Thyroid gland (tissue), 4 donors: Measurements from ENCODE around the gene C2CD2.
"Not testable (repeated sequence)": the region's sequence is repeated elsewhere in the genome, so short reads cannot be mapped to it uniquely, and the experiment has no call there.

ENCODE experiments used
- POLR2A ChIP-seq, 2 donors: fragments of 450-650 bp; IDR thresholded peaks; one replicate each; pipeline ENCODE4 v1.6.1; 2017; ENCODE audit warnings: antibody characterized with exemption in 2 of 2, mild to moderate bottlenecking in 2 of 2, moderate library complexity in 1 of 2
- TF ChIP-seq, protein P1 (sequence below), 6 experiments: fragments of 200-600 bp in 3 of 6; fragments of 450-650 bp in 3 of 6; sonication (generic) in 3 of 6; IDR thresholded peaks; one replicate each; pipeline ENCODE4 v1.5.1; 2016 to 2019; ENCODE audit warnings: antibody characterized with exemption in 6 of 6, mild to moderate bottlenecking in 2 of 6, inconsistent platforms in 1 of 6, moderate library complexity in 1 of 6

DNA sequence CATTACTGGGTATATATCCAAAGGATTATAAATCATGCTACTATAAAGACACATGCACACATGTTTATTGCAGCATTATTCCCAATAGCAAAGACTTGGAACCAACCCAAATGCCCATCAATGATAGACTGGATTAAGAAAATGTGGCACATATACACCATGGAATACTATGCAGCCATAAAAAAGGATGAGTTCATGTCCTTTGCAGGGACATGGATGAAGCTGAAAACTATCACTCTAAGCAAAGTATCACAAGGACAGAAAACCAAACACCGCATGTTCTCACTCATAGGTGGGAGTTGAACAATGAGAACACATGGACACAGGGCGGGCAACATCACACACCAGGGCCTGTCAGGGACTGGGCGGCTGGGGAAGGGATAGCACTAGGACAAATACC lies 4.2 kb downstream of the C2CD2 start:
- TF ChIP-seq, protein P1, sequence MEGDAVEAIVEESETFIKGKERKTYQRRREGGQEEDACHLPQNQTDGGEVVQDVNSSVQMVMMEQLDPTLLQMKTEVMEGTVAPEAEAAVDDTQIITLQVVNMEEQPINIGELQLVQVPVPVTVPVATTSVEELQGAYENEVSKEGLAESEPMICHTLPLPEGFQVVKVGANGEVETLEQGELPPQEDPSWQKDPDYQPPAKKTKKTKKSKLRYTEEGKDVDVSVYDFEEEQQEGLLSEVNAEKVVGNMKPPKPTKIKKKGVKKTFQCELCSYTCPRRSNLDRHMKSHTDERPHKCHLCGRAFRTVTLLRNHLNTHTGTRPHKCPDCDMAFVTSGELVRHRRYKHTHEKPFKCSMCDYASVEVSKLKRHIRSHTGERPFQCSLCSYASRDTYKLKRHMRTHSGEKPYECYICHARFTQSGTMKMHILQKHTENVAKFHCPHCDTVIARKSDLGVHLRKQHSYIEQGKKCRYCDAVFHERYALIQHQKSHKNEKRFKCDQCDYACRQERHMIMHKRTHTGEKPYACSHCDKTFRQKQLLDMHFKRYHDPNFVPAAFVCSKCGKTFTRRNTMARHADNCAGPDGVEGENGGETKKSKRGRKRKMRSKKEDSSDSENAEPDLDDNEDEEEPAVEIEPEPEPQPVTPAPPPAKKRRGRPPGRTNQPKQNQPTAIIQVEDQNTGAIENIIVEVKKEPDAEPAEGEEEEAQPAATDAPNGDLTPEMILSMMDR (IDR thresholded peaks at IDR 0.05) = not testable (repeated sequence)
- not testable (repeated sequence) for TF ChIP-seq POLR2A (IDR thresholded peaks at IDR 0.05)
